Measurements from ENCODE around the gene TGM3.

TGM3 gene

GRCh38 chr20:2285613-2286012 lies 10.2 kb upstream of the TGM3 start:
- no peak for DNase-seq

GRCh38 chr20:2287504-2287903 lies 8.3 kb upstream of the TGM3 start:
- no peak for DNase-seq

GRCh38 chr20:2289475-2289874 lies 6.3 kb upstream of the TGM3 start:
- no peak for DNase-seq

- DNase-seq: no peak
Observed at GRCh38 chr20:2290486-2290885, 5.3 kb upstream of the TGM3 start.

- no peak for DNase-seq
Observed at GRCh38 chr20:2292416-2293110, 3.2 kb upstream of the TGM3 start.

- DNase-seq: no peak
Observed at GRCh38 chr20:2293486-2293885, 2.3 kb upstream of the TGM3 start.

- no peak for DNase-seq
Observed at GRCh38 chr20:2293971-2294370, 1.8 kb upstream of the TGM3 start.

- no peak for DNase-seq
Observed at GRCh38 chr20:2295286-2295685, 515 bp upstream of the TGM3 start.

- DNase-seq: no peak
Observed at GRCh38 chr20:2296524-2297356, 939 bp downstream of the TGM3 start.

GRCh38 chr20:2297357-2297728 lies 1.5 kb downstream of the TGM3 start:
- DNase-seq: no peak

GRCh38 chr20:2298116-2298515 lies 2.3 kb downstream of the TGM3 start:
- no peak for DNase-seq

- DNase-seq: no peak
Observed at GRCh38 chr20:2298701-2299100, 2.9 kb downstream of the TGM3 start.

GRCh38 chr20:2299301-2299700 lies 3.5 kb downstream of the TGM3 start:
- DNase-seq: no peak

GRCh38 chr20:2300002-2300401 lies 4.2 kb downstream of the TGM3 start:
- no peak for DNase-seq

- no peak for DNase-seq
Observed at GRCh38 chr20:2300420-2300819, 4.6 kb downstream of the TGM3 start.

- DNase-seq: no peak
Observed at GRCh38 chr20:2301164-2301622, 5.4 kb downstream of the TGM3 start.

GRCh38 chr20:2302384-2303060 lies 6.7 kb downstream of the TGM3 start:
- DNase-seq: no peak

- no peak for DNase-seq
Observed at GRCh38 chr20:2303673-2304072, 7.9 kb downstream of the TGM3 start.

GRCh38 chr20:2304180-2304579 lies 8.4 kb downstream of the TGM3 start:
- no peak for DNase-seq

GRCh38 chr20:2305029-2305428 lies 9.2 kb downstream of the TGM3 start:
- no peak for DNase-seq

GRCh38 chr20:2305479-2305878 lies 9.7 kb downstream of the TGM3 start:
- no peak for DNase-seq

- no peak for DNase-seq
Observed at GRCh38 chr20:2305946-2306345, 10.1 kb downstream of the TGM3 start.

GRCh38 chr20:2307136-2307535 lies 11.3 kb downstream of the TGM3 start:
- DNase-seq: no peak

- no peak for DNase-seq
Observed at GRCh38 chr20:2311329-2311728, 15.5 kb downstream of the TGM3 start.
